GM21515 (cell line): ENCODE measurements around the gene C12orf42.

ENCODE experiments used
- ATAC-seq: cut with Tn5 transposase; IDR thresholded peaks from one replicate; pipeline ENCODE4 v1.9.1; 2021; ENCODE audit not compliant: unreplicated experiment

Gene C12orf42

DNA sequence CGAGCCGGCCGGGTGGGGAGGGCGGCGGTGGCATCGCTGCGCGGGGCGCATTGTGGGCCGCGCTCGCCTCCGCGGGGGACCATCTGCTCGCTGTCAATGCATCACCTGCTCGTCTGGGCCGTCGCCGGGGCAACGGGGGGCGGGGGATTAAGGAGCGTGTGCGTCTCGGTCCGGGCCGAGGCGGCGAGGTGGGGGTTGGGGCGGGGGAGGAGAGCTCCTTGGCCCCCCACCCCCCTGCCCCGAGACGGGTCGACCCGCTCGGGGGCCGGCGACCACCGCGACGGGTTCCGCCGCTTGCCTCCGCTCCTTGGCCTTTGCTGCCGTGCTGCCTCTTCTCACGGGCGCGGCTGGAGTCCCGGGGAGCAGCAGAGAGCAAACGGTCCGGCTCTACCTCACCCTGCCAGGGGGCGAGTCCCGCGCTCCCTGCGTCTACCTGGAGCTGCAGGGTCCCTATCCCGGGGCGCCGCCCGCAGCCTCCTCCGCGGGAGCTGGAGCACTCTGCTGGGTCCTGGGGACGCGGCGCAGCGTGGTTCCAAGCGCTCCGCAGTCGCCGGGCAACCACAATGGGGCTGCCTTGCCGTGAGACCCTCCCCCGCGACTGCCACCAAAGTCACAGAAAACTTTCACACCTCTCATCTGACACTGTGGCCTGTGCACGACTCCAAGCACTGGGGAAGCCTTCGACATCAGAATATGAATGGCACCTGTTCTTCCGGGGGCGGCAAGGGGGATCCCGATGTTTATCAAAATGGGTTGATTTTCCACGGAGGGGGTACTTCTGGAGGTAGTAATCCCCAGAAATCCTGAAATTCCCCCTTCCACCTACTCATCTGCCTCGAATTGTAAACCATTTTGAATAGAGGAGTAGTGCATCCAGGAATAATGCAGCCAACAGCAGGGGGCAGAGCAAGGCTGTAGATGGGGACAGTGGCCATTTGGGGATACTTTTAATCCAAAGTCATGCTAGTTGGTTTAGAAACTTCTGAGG is at the start of gene C12orf42:
TSS of gene C12orf42 (minus strand) at position 500 of the 988 bp plus-strand sequence. CDS start 17,542 bp downstream, outside the sequence.
- ATAC-seq: peak; percentile 65

DNA sequence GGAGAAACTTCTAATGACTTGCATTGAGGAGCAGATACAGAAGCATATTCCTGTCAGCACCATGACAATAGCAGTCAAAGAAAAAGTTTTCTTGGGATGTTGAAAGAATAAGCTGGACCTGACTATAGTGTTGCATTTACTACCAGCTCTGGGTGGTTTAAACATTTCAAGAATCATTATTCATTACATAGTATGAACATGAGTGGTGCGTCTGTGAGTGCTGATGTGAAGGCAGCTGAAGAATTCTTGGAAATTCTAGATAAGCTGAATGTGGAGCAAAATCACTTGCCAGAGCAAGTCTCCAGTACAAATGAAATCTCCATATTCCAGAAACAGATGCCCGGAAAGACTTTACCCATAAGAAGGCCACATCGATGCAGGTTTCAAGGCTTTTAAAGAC is 46.3 kb upstream of the C12orf42 start:
- no peak for ATAC-seq

DNA sequence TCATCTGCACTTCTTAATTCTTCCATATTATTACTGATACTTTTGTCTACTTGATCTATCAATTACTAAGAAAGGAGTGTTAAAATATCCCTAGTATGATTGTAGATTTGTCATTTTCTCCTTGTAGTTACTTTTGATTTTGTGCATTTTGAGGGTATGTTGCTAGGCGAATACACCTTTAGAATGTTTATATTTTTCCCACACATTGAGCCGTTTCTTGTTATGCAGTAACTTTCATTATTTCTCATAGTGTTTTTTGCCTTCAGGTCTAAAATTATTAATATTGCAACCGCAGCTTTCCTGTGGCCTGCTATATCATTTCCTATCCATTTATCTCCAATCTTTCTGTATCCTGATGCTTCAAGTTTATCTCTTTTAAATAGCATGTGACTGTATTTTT is 44.6 kb upstream of the C12orf42 start:
- no peak for ATAC-seq

DNA sequence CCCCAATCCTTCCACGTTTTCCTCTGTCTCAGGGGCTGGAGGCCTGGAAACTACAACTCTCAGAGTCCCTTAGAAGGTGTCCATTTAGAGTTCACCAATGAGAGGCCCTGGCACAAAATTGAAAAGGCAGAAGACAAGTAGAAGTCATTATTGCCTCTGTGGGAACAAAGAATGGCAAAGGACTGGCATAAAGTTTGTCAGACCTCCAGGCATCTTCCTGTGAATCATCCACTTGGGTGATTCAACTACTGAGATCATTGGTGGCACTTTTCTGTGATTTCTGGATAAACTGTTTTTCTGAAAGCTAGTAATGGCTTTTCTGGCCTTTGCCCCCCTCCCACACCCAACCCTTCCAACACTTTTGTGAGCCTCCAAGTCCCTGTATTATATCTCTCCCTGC is 42.6 kb upstream of the C12orf42 start:
- no peak for ATAC-seq

DNA sequence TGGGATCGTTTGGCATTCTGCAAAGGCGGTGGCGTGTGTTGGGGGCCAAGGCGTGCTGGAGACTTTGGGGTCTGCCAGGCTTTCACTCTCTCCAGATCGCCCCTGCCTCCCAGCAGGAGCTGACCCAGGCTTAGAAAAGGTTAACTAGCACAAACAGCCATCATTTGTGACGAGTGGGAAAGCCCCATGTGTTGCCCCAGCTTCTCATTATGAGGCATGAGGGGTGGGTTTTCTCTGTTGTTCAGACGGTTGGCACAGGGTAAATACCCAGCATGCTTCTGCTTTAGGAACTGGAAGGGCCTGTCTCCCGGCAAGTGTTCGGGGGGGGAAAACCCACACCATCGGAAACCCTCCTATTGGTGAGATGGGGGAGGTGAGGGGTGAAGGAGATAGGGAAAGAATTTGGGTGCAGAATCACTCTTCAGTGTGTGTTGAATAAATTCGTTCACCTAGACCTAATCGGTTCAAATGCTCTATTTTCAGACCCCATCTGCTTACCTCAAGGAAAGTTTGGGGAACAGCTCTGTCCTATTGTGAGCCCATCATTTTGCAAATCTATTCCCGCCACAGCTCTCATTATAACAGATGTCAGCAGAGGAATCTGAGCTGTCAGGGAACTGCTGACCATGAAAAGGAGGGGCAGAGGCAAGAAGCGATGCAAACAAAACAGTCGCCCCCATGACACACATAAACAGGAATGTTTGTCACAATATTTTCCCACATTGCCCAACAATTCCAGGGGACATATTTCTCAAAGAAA is 34.7 kb upstream of the C12orf42 start:
- no peak for ATAC-seq

DNA sequence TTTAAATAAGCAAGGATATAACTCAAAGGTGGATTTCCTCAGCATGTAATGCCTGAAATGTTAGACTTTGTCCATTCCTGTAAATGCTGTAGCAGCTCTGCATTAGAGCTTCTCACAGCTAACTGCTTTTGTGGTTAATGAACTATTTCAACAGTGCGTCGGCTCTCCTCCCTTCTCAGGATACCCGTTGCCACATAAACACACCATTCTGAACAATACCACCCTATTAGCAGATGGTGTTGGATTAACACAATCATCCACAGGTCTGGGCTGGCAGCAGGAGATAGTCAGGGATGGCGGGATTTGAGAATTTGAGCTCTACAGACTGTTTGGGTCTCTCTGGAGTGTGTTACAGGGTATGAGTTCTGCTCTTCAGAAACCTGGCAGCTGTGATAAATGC is 33.5 kb upstream of the C12orf42 start:
- ATAC-seq: no peak

DNA sequence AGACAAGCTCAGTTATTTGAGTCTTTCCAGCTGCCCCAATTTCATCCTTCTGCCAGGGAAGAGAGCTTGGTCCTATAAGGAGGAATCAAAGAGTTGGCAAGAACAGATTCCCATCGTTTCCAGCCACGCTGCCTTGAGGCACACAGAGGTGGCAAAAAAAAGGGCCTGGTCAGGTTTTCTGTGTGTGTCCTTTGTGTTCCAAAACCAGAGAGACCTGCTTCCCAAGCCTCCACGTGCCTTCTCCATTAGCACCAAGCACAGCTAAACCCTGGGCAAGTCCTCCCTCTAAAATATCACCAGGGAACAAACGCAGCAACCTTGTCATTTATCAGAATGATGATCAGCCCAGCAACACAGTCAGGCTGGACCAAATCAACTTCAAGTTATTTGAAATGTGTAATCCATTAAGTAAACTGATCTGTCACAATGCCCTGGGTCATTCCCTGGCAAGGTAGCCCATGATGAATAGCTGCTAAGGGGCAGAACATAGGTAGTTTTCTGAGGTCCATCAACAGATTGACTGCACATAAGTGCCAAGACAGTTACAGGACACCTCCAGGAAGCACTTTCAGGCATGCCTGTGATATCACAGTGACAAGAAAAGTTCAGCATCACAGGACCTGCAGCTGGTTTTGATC is 28.6 kb upstream of the C12orf42 start:
- no peak for ATAC-seq

DNA sequence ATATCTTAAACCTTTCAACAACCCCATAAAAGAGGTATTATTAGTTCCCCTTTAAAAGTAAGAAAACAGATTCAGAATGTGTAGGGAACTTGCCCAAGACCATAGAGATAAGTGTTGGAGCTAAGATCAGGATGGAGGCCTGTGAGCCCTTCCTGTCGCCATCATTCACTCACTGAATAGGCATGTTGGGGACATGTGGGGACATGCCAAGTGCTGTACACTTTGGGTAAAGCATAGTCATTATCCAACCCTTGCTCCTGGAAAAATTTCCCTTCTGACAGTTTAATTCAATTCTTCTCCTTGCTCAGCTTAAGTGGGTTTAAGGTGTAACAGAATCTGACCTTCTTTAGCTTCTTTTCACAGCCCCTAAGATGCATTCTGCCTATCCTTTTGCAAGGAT is 28.0 kb upstream of the C12orf42 start:
- no peak for ATAC-seq

DNA sequence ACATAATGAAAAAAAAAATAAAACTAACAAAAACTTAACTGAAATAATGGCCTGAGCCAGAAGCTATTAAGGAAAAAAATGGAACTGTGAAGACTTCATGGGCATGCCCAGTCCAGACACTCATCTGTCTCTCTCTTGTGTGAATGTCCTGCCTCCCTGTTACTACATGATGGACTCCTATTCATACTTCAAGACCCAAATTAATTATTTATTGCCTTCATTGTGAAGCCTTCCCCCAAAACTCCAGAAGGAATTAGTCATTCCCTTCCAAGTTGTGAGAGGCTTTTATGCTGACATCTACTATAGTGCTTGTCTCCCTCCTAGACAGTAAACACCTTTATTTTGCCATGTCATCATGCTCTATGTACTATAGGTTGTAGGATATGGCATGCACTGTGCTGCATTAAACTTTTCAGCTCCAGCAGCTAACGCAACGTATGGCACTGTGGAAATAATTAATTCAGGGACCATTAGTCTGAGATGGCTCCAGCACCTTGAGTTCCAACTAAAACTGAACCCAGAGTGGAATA is 25.0 kb upstream of the C12orf42 start:
- ATAC-seq: no peak

DNA sequence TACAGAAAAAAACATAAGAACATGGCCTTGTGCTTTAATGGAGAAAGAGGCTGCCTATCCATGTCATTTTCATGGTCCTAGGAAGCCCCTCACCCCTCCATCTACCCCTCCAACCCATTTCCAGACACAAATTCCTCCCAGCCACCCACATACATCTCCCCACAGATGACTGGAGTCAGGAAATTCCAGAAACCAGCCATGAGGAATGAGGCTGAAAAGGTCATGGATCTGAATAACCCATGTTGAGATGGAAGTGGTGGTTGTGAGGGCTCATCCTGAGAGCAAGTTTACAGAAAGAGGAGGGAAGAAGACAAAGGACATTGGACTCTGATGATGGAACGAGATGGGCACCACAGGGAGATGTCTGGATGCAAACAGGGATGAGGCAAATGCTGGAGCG is 23.9 kb upstream of the C12orf42 start:
- ATAC-seq: no peak

DNA sequence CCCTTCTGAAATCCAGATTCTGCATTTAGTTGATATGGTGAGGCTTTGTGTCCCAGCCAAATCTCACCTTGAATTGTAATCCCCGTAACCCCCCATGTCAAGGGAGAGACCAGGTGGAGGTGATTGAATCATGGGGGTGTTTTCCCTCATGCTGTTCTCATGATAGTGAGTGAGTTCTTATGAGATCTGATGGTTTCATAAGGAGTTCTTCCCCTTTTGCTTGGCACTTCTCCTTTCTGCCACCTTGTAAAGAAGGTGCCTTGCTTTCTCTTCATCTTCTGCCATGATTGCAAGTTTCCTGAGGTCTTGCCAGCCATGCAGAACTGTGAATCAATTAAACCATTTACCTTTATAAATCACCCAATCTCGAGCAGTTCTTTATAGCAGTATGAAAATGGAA is 23.1 kb upstream of the C12orf42 start:
- ATAC-seq: no peak

DNA sequence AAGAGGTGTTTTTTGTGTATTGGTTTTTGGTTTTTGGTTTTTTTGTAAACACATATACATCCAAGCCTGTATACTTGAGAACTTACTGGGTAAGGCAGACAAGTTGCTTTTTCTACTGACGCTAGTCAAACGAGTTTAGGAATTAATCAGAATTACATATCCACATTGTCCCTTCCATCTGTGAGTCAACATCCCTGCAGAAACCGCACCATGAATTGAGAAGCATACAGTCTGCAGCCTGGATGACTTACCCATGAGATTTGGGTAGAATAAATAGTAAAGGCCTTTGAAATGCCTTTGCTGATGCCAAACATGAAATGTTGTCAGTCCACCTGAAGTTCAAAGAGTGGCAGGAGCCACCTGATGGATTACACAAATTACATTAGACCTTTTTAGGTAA is 21.4 kb upstream of the C12orf42 start:
- no peak for ATAC-seq

DNA sequence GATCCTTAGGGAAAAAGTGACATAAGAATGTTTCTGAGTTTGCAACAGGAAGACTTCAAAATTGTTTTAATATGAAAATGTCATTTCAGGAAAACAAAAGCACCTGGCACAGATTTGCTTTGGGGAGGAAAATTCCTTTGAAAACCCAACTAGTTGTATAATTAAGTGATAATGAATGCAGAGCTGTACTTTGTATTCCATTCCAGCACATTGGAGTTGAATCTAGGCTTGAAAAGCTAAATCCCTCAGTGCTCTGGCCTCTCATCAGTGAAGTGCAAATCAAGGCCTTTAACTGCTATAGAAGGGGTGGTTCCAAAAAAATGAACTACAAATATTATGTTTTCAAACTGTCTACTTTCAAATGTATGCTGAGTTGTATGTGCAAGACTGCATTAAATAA is 19.6 kb upstream of the C12orf42 start:
- ATAC-seq: no peak

DNA sequence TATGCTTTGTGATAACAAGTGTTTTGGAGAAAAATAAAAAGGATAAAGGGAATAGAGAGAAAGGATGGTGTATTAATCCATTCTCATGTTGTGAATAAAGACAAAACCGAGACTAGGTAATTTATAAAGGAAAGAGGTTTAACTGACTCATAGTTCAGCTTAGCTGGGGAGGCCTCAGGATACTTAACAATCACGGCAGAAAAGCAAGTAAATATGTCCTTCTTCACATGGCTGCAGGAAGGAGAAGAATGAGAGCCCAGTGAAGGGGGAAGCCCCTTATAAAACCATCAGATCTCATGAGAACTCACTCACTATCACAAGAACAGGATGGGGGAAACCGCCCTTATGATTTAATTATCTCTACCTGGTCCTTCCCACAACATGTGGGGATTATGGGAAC is 18.1 kb upstream of the C12orf42 start:
- no peak for ATAC-seq

DNA sequence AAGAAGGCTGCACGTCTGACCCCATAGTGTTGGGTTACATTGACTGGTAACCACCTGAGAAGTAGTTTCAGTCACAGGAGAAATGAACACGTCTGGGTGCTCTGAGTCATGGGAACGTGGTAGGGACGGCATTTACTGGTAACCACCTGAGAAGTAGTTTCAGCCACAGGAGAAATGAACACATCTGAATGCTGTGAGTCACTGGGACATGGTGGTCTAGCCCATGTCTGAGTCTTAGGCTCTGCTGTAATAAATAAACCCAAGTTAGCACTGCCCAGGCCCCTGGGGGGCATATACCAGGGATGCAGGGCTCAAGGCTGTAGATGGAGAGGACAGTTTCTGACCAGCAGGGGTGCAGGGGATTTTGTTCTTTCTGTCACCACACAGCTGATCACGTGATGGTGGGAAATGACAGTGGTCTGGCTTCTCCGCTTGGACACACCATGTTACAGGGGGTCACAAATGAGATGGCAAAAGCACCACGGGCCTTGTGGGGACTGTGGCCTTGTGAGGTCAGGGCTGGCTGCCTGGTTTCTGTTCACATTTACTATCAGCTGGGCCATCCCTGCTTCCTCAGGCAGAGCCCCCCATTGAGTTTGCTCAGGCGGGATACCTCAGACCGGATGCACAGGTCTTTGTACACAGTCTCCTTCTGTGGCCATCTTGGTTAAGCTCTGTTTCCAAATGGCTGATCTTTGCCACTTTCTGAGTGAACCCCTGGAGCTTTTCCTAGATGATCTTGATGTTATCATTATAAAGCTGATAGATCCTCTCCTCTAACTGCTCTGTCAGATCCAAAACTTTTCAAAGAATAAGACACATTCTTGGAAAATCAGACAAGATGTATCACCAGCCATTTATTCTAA is 9.8 kb upstream of the C12orf42 start:
- peak; percentile 89 for ATAC-seq

DNA sequence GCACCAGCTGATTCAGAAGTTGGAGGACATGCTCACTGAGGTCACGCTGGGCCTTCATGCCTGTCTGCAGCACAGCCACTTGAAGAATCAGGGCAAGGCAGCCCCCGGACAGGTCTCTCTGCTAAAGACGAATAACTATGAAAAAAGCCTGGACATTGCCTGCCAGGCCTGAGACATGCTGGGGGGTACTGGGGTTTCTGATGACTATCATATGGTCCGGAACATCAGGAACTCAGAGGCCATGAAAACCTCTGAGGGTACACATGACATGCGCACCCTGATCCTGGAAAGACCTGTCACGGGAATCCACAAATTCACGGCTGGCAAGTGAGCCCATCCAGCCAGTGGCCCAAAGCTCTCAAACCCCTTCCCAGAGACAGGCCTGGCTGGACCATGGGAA is 8.8 kb upstream of the C12orf42 start:
- no peak for ATAC-seq

DNA sequence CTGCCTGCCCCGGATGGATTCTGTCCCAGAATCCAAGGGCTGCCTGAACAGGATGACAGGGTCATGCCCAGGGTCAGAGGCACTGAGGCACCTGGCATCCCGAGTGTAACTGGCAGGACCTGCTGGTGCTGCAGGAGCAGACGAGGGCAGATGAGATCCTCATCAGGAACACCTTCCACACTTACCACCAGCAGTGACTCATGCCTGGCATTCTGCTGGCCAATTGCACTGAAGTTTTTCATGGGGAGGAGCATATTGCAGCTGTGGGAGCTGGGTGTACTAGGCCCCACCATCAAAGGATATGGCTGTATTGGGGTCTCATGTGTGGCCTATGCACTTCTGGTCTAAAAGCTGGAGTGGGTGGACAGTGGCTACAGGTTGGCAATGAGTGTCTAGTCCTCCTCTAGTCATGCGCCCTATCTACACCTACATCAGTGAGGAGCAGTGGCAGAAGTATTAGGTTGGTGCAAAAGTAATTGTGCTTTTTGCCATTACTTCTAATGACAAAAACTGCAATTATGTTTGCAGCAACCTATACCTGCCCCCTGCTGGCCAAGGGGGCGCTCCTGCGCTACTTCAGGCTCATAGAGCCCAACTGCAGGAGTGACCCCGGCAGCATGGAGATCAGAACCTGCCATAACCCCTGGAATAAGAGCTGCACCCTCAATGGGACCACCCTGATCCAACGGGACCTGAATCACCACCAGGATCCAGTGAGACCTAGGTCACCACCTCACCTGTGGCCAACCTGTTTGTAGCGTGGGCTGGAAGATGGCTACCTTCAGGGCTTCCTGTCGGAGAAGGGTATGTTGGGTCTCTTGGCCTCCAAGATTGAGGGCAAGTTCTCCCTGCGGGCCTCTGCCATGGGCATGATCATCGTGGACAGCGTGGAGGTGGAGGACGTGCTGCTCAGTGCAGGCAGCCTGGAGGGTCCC is 8.0 kb upstream of the C12orf42 start:
- no peak for ATAC-seq

DNA sequence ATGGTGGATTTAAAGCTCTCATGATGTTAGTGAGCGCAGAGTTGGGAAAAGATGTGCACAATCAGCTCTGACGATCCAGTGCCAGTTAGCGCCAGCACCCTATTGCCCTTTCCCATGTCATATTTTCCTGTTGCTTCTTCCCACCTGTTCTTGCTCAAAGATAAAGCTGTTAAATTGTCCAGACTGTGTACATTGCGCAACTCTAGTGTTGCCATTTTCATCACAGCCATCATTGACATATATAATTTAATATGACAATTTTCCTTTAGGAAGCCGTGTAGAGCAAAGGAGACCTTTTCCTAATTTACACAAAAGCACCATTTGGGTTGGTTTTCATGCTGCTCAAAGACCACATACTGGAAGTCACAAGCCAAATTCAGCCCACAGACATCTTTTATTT is 5.7 kb upstream of the C12orf42 start:
- ATAC-seq: no peak

DNA sequence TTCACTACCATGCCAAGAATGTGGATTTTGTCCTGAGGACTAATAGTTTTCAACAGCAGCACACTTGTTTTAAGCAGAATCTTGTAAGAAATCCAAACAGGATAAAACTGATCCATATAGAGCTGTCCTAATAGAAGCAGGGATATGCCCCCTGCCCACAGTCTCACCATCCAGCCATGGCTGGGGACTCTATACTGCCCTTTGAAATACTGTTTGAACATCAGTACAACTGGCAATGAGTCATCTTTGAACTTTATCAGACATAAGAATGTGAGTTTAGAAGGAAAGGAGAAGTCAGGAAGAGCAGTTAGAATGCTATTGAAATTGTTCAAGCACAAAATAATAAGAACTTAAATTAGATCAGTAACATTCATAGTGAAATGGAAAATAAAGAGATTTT is 3.8 kb upstream of the C12orf42 start:
- no peak for ATAC-seq
